Activated naive CD4-positive, alpha-beta T cell treated with anti-CD3 and anti-CD28 coated beads, Interleukin-2, amount 50 U/mL, for 72 hours (primary cell): Measurements from ENCODE around the gene AFF1. TPM values are rescaled to one million over a fixed set of nuclear protein-coding genes. Genes with fewer than 3 reads are reported as not detected.
A peak's percentile ranks its signal among the peaks of the same experiment; 100 is the strongest.
"Not testable (repeated sequence)": the region's sequence is repeated elsewhere in the genome, so short reads cannot be mapped to it uniquely, and the experiment has no call there.

Experiments used
- ATAC-seq, 2 donors: fragments of 150-1000 bp; cut with Tn5 transposase; 2 replicates each; pipeline ENCODE4 v1.10.0; 2021; ENCODE audit warnings: mild to moderate bottlenecking in 2 of 2, moderate library complexity in 2 of 2
- DNase-seq, 2 donors: peaks; one replicate each; pipeline ENCODE4 v3.0.0; 2021 to 2022; ENCODE audit warnings: low spot score in 2 of 2
- H3K27ac Mint-ChIP-seq, 2 donors: one replicate each; pipeline ENCODE4 v1.8.0; 2022; ENCODE audit warnings: mild to moderate bottlenecking in 2 of 2, mixed read lengths in 2 of 2
- H3K36me3 Mint-ChIP-seq, 2 donors: one replicate each; pipeline ENCODE4 v1.8.0; 2022; ENCODE audit warnings: mixed read lengths in 2 of 2
- H3K9me3 Mint-ChIP-seq, 2 donors: one replicate each; pipeline ENCODE4 v1.8.0; 2022; ENCODE audit warnings: mixed read lengths in 2 of 2
- total RNA-seq, 2 donors: library from RNA; stranded (reverse); gene quantifications; one replicate each; pipeline ENCODE4 v1.2.3, GENCODE V29; 2022

Gene AFF1
- total RNA-seq, 2 donors from 2014 or later, result 41.5 to 71.7 TPM

DNA sequence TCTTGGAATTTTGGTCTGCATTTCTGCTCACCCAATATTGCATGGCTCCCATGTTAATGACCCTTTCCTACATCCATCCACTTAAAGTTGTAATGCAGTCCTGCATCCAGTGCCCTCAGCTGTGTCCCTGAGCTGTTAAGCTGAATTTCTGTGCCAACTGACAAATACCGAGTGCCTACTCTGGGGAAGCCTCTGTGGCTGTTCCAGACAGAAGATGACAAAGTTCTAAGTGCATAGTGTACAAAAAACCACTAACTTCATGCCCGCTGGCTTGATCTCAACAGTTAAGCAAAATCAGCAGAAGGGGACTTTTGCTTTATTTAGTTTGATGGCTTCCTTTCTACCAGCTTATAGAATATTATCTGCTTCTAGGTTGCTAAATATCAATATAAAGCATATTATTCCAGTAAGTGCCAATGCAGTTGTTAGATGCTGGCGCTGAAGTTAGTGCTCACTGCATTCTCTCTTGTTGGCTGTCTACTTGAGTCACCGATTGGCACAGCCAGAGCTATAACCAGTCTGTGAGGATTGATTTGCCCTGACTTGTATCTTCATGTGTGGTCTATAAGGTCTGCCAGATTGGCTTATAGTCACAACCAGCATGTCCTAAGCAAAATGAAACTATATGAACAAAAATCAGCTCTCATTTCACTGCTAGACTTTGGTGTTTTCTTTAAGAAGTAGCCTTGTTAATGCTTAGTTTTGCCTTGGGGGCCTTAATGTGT lies 186.7 kb downstream of the AFF1 start:
- ATAC-seq (no peak), DNase-seq (no peak)
- H3K27ac Mint-ChIP-seq, result no peak overlapping the region
- peaks cover 11 to 20% of the 10 kb centered on the region in 2 donors for H3K36me3 Mint-ChIP-seq
- H3K9me3 Mint-ChIP-seq, result no peaks in the 10 kb centered on the region

DNA sequence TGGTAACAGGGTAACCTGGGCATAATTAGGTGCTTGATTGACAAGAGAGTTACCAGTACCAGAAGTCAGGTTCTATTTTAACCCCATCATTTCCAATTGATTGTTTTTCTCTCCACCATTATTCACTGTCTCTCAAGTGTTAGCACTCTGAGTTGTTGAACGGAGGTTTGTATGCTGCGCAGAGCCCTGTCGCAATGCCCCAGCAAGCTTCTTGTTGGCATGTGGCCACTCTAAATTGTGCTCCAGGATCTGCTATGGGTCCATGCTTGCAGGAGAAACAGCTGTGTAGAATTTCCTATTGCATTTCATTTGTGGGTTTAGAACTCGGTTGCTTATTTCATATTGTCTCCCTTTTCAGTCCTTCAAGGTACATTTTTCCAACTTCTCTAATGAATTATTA lies 187.4 kb downstream of the AFF1 start:
- H3K36me3 Mint-ChIP-seq, result peaks cover 10 to 23% of the 10 kb centered on the region in 2 donors
- no peak overlapping the region for H3K27ac Mint-ChIP-seq
- DNase-seq (no peak), ATAC-seq (no peak)
- no peaks in the 10 kb centered on the region for H3K9me3 Mint-ChIP-seq

DNA sequence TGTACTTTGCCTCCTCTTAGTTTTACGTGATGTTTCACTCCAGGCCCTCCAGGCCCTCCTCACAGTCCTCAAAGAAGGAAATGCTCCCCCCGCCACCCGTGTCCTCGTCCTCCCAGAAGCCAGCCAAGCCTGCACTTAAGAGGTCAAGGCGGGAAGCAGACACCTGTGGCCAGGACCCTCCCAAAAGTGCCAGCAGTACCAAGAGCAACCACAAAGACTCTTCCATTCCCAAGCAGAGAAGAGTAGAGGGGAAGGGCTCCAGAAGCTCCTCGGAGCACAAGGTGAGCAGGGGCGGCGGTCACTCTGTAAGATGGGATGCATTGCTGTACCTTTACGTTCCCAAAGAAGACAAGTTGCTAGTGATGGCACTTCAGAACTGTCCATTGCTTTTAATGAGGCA lies 191.2 kb downstream of the AFF1 start:
- DNase-seq, result no peak
- ATAC-seq, result peak in 1 of 2 donors; percentile 19
- H3K9me3 Mint-ChIP-seq, result no peaks in the 10 kb centered on the region
- peaks cover 5 to 23% of the 10 kb centered on the region in 2 donors for H3K36me3 Mint-ChIP-seq
- peak overlapping the region; percentile 20 to 68 for H3K27ac Mint-ChIP-seq

DNA sequence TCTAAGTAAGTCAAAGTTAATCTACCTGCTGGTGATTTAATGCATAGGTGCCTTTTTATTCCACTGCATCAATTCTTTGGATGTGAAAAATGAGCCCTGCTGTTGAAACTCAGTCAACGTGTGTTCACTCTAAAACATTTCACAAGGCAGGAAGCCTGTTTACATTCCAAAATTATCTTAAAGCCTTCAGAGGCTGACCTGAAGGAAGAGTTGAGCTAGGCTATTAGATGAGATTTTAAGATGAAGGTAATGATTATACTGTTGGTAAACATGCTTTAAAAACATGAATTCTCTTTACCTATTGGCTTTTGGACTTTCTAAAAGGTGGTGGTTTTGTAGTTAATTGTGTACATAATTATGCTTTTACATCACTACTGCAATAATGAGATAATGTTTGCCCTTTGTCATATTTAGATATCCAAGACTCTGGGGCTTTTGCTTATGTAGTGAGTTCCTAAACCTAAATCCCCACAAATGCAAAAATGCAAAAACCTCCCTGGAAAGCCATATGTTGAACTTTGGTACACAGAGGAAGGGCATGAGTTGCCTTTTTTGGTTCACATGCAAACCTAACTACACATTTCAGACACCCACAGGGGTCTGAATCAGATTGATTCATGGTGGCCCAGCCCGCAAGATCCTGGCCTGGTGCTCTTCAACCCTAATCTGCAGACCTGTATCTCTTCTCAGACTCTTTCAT lies 193.3 kb downstream of the AFF1 start:
- no peaks in the 10 kb centered on the region for H3K9me3 Mint-ChIP-seq
- ATAC-seq (no peak), DNase-seq (no peak)
- H3K36me3 Mint-ChIP-seq, result peaks cover 5 to 25% of the 10 kb centered on the region in 2 donors
- H3K27ac Mint-ChIP-seq, result peak overlapping the region; percentile 4 to 36

DNA sequence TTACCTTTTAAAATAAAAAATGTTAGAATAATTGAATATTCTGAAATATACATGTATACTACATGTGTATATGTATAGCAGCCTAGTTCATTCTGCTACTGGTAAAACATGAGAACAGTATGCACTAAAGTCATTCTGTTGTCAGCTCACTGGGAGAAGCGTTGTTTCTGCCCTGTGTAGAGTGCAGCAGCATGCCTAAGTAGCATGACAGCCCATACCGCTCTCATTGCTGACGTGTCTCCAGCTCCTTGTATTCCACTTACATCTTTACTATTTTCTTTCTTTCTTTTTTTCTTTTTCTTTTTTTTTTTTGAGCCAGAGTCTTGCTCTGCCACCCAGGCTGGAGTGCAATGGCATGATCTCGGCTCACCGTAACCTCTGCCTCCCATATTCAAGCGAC lies 194.9 kb downstream of the AFF1 start:
- Mint-ChIP-seq H3K27ac (no peak overlapping the region), H3K9me3 (no peaks in the 10 kb centered on the region), H3K36me3 (peaks cover 5 to 34% of the 10 kb centered on the region in 2 donors)
- ATAC-seq (no peak), DNase-seq (no peak)

DNA sequence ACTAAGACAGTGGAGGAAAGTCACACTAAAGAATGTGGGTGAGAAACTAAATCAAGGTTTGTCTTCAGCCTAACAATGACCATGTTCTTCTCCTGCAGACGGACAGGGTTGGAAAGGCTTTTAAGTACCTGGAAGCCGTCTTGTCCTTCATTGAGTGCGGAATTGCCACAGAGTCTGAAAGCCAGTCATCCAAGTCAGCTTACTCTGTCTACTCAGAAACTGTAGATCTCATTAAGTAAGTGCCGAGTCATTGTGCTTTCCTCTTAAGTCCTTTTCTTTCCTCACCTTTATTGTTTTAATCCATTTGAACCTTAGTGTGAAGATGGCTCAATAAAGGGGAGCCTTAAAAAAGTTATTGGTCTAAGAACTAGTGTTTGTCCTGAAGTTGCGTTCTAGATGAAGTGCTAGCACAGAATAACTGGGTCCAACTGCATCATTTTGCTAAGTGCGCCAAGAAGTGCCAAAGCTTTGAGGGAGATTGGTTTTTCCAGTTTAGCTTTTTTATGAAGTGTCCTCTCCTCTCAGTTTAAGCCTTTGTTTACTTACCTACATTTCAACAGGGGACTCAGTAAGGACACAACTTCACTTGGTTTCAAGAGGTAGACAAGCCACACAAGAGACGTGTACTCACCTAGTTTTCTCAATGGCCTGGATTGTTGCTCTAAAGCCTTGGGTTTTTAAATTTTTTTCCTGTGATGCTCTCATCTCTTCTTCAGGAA lies 196.3 kb downstream of the AFF1 start:
- DNase-seq (no peak), ATAC-seq (no peak)
- no peaks in the 10 kb centered on the region for H3K9me3 Mint-ChIP-seq
- peaks cover 5 to 39% of the 10 kb centered on the region in 2 donors for H3K36me3 Mint-ChIP-seq
- peak overlapping the region in 1 of 2 donors; percentile 74 for H3K27ac Mint-ChIP-seq

- H3K36me3 Mint-ChIP-seq, result peaks cover 0 to 35% of the 10 kb centered on the region in 2 donors
Observed at GRCh38 chr4:87132035-87132434, 197.2 kb downstream of the AFF1 start.

GRCh38 chr4:87133183-87133582 lies 198.4 kb downstream of the AFF1 start:
- DNase-seq, result no peak
- no peak for ATAC-seq
- peak overlapping the region in 1 of 2 donors; percentile 2 for H3K27ac Mint-ChIP-seq
- H3K9me3 Mint-ChIP-seq, result no peaks in the 10 kb centered on the region
- H3K36me3 Mint-ChIP-seq, result peaks cover 0 to 24% of the 10 kb centered on the region in 2 donors

More at GRCh38 chr4:87132035-87132434, 197.2 kb downstream of the AFF1 start:
- H3K9me3 Mint-ChIP-seq, result no peaks in the 10 kb centered on the region
- H3K27ac Mint-ChIP-seq, result no peak overlapping the region
- DNase-seq, result no peak
- ATAC-seq, result no peak

DNA sequence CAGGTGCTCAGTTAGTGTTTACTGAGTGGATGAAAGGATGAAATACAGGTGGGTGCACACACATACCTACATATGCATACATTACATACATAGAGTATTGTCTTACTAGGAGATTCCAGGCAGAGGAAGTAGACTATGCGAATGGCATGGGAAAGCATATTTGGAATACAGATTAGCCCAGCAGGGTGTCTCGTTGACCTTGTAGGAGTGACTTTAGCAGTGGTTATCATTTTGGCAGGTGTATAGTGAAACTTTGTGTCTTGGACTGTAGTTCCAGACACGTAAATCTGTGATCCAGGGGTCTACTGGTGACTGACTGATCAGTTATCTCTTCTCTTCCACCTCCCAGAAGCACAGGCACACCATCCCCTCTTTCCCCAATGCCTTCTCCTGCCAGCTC lies 199.3 kb downstream of the AFF1 start:
- ATAC-seq (peak in 1 of 2 donors; percentile 26), DNase-seq (no peak)
- H3K9me3 Mint-ChIP-seq, result no peaks in the 10 kb centered on the region
- peaks cover 0 to 24% of the 10 kb centered on the region in 2 donors for H3K36me3 Mint-ChIP-seq
- H3K27ac Mint-ChIP-seq, result peak overlapping the region in 1 of 2 donors; percentile 53

DNA sequence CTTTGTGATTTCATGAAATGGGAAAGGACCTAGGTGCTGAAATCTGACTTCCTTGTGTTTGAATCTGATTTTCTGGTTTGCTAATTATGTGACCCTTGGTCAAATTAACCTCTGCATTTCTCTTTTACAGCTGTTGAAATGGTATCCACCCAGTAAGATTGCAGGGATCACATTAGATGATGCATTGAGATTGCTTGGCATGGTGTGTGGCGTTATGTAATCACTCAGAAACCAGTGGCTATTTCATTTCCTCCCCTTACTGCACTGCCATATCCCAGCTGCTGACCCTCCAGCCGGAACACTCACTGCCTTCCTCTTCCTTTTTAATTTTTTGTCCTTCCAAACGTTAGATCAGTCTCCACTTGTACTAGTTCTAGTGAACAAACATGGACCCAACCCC lies 206.6 kb downstream of the AFF1 start:
- H3K36me3 Mint-ChIP-seq, result peaks cover 0 to 26% of the 10 kb centered on the region in 2 donors
- no peaks in the 10 kb centered on the region for H3K9me3 Mint-ChIP-seq
- DNase-seq (no peak), ATAC-seq (no peak)
- H3K27ac Mint-ChIP-seq, result peak overlapping the region in 1 of 2 donors; percentile 22

DNA sequence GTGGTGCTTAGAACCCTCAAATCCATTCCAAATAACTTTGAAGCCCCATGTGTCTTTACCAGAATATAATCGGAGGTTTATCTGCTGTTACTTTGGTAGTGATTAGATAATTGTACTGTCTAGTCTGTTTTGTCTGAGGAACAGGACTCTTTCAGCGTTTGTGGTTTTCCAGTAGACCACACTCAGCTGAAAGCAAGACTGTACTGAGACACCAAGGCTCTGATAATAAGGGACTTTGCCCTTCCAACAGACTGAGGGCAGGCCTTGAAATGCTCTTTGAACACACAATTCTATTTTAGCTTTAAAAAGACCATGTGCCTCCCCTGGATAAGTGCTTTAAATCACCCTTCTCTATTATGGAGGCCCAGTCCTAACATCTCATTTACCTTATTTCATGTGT lies 209.5 kb downstream of the AFF1 start:
- Mint-ChIP-seq H3K9me3 (no peaks in the 10 kb centered on the region), H3K27ac (no peak overlapping the region), H3K36me3 (peaks cover 0 to 26% of the 10 kb centered on the region in 2 donors)
- no peak for DNase-seq
- ATAC-seq, result no peak

DNA sequence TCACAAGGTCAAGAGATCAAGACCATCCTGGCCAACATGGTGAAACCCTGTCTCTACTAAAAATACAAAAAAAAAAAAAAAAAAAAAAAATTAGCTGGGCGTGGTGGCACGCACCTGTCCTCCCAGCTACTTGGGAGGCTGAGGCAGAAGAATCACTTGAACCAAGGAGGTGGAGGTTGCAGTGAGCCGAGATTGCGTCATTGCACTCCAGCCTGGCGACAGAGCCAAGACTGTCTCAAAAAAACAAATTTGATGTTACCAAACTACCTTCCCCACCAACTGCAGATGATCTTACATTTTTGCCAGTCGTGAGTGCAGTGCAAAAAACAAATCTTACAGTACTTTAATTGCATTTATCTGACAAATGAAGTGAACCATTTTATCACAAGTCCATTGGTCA lies 211.1 kb downstream of the AFF1 start:
- DNase-seq, H3K27ac Mint-ChIP-seq, H3K9me3 Mint-ChIP-seq, ATAC-seq: not testable (repeated sequence)
- peaks cover 0 to 26% of the 10 kb centered on the region in 2 donors for H3K36me3 Mint-ChIP-seq

DNA sequence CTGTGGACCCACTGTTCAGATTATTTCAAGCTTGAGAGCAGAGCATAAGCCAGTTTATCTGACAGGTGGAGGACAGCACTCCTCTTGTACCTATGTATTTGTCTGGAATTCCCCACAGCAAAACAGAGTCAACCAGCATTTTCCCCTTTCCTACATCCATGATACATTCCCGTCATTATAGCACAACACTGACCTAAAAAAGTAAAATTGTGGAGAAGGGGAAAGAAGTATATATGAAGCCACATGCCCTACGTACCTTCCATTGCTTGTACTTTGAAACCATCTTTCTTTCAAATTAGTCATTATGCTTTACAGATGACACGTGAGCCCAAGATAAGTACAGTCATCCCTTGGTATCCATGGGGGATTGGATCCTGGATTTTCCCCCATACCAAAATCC lies 212.3 kb downstream of the AFF1 start:
- peaks cover 0 to 18% of the 10 kb centered on the region in 2 donors for H3K36me3 Mint-ChIP-seq
- H3K27ac Mint-ChIP-seq, result no peak overlapping the region
- DNase-seq, result no peak
- no peaks in the 10 kb centered on the region for H3K9me3 Mint-ChIP-seq
- no peak for ATAC-seq

- H3K9me3 Mint-ChIP-seq, result no peaks in the 10 kb centered on the region
- DNase-seq, result peak in 1 of 2 donors; percentile 71
- H3K36me3 Mint-ChIP-seq, result no peaks in the 10 kb centered on the region
- peak; percentile 61 to 82 for ATAC-seq
- no peak overlapping the region for H3K27ac Mint-ChIP-seq
Observed at GRCh38 chr4:87150498-87151261, 215.9 kb downstream of the AFF1 start.

GRCh38 chr4:87151730-87152129 lies 216.9 kb downstream of the AFF1 start:
- no peaks in the 10 kb centered on the region for H3K9me3 Mint-ChIP-seq
- H3K36me3 Mint-ChIP-seq, result no peaks in the 10 kb centered on the region
- ATAC-seq (no peak), DNase-seq (no peak)
- no peak overlapping the region for H3K27ac Mint-ChIP-seq

- no peak for ATAC-seq
Observed at GRCh38 chr4:87152310-87153041, 217.7 kb downstream of the AFF1 start.

More at GRCh38 chr4:87152310-87153041, 217.7 kb downstream of the AFF1 start:
- DNase-seq, result no peak
- Mint-ChIP-seq H3K36me3 (no peaks in the 10 kb centered on the region), H3K27ac (peak overlapping the region in 1 of 2 donors; percentile 31), H3K9me3 (no peaks in the 10 kb centered on the region)
